GM12873 (cell line): ENCODE data around the gene CCDC171.

ENCODE experiments used
- TF ChIP-seq, protein P1 (sequence below): IDR thresholded peaks from 2 replicates; pipeline ENCODE4 v1.5.1; 2012; ENCODE audit warnings: low read depth, mild to moderate bottlenecking, moderate library complexity, low read length, control low read depth; ENCODE audit not compliant: insufficient read depth; ENCODE audit errors: missing control alignments

CCDC171 gene

DNA sequence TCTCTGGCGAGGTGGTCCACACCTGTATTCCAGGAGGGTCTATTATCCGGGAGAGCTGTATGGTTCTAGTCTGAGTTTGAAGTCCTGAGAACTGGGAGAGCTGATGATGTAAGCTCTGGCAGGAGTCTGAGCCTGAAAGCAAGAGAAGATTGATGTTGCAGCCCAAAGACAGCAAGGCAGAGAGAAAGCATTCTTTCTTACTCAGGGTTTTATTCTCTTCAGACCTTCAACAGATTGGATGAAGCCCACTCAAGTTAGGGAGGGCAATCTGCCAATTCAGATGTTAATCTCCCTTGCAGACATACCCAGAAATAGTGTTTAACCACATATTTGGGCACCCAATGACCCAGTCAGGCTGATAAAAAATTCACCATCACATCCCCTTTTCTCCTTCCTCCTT is 159.1 kb downstream of the CCDC171 start:
- TF ChIP-seq, protein P1, sequence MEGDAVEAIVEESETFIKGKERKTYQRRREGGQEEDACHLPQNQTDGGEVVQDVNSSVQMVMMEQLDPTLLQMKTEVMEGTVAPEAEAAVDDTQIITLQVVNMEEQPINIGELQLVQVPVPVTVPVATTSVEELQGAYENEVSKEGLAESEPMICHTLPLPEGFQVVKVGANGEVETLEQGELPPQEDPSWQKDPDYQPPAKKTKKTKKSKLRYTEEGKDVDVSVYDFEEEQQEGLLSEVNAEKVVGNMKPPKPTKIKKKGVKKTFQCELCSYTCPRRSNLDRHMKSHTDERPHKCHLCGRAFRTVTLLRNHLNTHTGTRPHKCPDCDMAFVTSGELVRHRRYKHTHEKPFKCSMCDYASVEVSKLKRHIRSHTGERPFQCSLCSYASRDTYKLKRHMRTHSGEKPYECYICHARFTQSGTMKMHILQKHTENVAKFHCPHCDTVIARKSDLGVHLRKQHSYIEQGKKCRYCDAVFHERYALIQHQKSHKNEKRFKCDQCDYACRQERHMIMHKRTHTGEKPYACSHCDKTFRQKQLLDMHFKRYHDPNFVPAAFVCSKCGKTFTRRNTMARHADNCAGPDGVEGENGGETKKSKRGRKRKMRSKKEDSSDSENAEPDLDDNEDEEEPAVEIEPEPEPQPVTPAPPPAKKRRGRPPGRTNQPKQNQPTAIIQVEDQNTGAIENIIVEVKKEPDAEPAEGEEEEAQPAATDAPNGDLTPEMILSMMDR, result no peak

DNA sequence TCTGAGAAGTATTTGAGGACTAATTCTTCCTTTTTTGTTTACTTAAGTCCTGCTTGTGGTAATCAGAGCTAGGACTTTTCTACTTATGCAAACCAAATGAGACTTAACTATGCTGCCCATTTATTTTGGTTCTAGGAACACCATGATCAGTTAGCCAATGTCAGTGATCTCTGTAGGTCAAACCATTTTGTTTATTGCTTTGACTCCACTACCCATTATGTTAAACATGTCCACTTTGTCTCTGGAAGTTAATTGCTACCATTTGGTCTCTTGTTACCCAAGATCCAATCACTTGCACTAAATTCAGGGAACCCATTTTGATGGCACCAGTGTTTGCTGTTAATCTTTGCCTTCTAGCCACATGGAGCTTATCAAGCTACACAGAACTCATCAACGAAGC is 161.9 kb downstream of the CCDC171 start:
- TF ChIP-seq, protein P1, result no peak

DNA sequence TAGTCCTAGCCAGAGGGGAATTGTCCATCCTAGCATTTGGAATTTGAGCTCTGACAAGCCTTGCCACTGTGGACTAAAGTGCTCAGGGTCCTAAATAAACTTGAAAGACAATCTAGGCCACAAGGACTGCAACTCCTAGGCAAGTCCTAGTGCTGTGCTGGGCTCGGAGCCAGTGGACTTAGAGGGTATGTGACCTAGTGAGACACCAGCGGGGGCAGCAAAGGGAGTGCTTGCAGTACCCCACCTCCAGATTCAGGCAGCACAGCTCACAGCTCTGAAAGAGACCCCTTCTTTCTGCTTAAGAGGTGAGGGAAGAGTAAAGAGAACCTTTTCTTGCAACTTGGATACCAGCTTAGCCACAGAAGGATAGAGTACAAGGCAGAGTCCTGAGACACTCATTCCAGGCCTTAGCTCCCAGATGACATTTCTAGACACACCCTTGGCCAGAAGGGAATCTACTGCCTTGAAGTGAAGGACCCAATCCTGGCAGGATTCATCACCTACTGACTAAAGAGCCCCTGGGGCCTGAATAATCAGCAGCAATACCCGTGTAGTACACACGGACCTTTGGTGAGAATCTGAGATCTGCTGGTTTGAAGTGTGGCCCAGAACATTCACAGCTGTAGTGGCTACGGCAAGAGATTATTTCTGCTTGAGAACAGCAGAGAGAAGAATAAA is 164.6 kb downstream of the CCDC171 start:
- TF ChIP-seq, protein P1, result no peak

DNA sequence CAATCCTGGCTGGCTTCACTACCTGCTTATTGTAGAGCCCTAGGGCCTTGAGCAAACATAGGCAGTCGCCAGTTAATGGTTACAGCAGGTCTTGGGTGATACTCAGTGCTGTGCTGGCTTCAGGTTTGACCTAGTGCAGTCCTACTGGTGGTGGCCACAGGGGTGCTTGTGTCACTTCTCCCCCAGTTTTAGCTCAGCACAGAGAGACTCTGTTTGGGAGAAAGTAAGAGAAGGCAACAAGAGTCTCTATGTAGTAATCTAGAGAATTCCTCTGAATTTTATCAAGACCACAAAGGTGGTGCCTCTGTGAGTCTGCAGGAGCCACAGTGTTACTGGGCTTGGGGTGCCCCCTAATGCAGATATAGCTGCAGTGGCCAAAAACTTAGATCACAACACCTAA is 165.6 kb downstream of the CCDC171 start:
- TF ChIP-seq, protein P1, result no peak

DNA sequence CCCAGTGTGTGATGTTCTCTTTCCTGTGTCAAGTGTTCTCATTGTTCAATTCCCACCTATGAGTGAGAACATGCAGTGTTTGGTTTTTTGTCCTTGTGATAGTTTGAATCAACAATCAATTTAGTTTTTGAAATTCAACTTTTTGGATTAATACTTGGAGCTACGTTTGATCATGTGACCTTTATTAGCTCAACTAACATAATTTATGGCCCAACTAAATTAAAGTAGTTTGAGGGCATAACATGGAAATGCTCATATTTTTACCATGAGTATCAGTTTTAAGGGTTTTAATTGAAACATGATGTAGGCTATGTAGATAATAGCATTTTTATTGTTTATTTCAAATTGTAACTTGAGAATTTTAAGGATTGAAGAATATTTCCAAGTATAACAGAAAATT is 168.0 kb downstream of the CCDC171 start:
- TF ChIP-seq, protein P1, result no peak

DNA sequence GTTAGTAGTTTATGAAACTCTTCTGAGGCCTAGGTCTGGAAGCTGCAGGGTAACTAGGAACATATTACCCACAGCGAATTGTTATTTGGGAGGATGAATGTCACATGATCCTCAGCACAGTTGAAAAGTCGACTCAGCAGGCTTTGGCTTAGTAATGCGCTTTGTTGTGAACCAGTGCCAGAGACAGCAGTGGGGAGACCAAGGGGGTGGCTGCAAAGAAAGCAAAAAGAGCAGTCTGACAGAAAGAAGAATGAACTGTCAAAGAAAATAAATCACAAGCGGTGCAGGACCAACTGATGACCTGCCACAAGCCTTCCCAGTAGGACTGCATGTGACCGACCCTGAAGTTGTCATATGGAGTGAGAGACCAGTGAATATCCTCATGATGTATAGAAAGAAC is 170.0 kb downstream of the CCDC171 start:
- TF ChIP-seq, protein P1, result no peak

DNA sequence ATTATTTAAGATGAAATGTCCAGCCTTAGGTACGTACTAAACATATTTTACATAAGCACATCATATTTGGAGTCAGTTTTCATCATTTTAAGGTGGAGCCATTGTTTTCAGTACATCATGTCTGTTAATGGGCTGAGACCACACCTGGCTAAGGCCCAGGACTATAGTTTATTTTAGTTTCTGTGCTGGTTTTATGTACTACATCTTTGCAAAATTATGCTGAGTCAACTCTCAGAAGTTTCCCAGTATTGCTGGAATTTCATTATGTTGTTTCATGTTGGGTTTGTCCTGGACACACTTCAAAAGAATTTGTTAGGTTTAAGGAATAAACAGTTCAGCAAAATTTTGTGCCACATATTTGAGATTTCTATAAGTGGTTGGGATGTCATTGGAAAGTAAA is 171.2 kb downstream of the CCDC171 start:
- TF ChIP-seq, protein P1, result no peak

DNA sequence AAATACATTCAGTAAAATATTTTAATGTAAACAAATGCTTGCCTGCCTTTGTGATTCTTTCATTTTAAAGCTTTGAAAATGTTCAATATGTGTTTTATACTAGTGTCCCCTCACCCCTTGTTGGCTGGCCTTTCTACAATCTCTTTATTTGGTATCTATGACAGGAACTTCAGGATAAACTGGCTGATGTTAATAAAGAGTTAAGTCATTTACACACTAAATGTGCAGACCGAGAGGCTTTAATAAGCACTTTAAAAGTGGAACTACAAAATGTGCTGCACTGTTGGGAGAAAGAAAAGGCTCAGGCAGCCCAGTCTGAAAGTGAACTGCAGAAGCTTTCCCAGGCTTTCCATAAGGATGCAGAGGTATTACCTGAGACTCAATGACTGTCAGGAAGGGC is 171.8 kb downstream of the CCDC171 start:
- TF ChIP-seq, protein P1, result no peak
